A549 (cell line): ENCODE data around the gene TMEM107. TPM values are rescaled to one million over a fixed set of nuclear protein-coding genes. Genes with fewer than 3 reads are reported as not detected.

ENCODE experiments used
- ATAC-seq, 2 experiments: fragments of 200-7000 bp in 1 of 2; fragments of >200 bp in 1 of 2; cut with Nextera tagmentation in 1 of 2; cut with Tn5 transposase in 1 of 2; 3 replicates each; pipeline versions ENCODE4 v1.8.0 to v1.9.1; 2018 to 2020; ENCODE audit warnings: mild to moderate bottlenecking in 1 of 2, moderate library complexity in 1 of 2
- CTCF ChIA-PET: fragments of 300-600 bp; sonication (Branson Sonifier 250); formaldehyde crosslinking; extraction: SDS; loops from one replicate; lab custom pipeline; 2021; ENCODE audit warnings: antibody characterized with exemption, inconsistent platforms; lab: Yijun Ruan, JAX
- POLR2A ChIA-PET: fragments of 350-600 bp; formaldehyde crosslinking; extraction: SDS; loops from one replicate; lab custom pipeline; 2021; ENCODE audit warnings: antibody characterized with exemption, inconsistent platforms; lab: Yijun Ruan, JAX
- DNase-seq, 2 experiments: peaks; one replicate each; pipeline versions ENCODE4 v3.0.0 to v3.0.0-alpha.2; 2011 to 2016; ENCODE audit warnings: low read depth in 1 of 2, low spot score in 1 of 2
- FAIRE-seq: peaks from 2 replicates; lab custom pipeline; 2011; peaks lifted over from hg19 to GRCh38; lab: Jason Lieb, UNC
- H3K27ac ChIP-seq, 2 experiments: fragments of >200 bp; sonication (Bioruptor Twin); formaldehyde crosslinking; 3 replicates each; pipeline ENCODE4 v1.5.1; 2016 to 2017
- H3K4me1 ChIP-seq: fragments of >200 bp; sonication (Bioruptor Twin); formaldehyde crosslinking; 3 replicates; pipeline ENCODE4 v1.6.1; 2016
- H3K4me2 ChIP-seq: fragments of >200 bp; sonication (Bioruptor Twin); formaldehyde crosslinking; 3 replicates; pipeline ENCODE4 v1.6.1; 2016
- H3K4me3 ChIP-seq: fragments of >200 bp; sonication (Bioruptor Twin); formaldehyde crosslinking; 3 replicates; pipeline ENCODE4 v1.5.1; 2016
- H3K9me3 ChIP-seq: fragments of >200 bp; sonication (Bioruptor Twin); formaldehyde crosslinking; 3 replicates; pipeline ENCODE4 v1.6.1; 2016
- CBX2 ChIP-seq: fragments of 200-600 bp; sonication (generic); IDR thresholded peaks from 2 replicates; pipeline ENCODE4 v1.6.1; 2016; ENCODE audit warnings: low read depth, mild to moderate bottlenecking, borderline replicate concordance
- FOSB ChIP-seq: fragments of 250-450 bp; sonication (Bioruptor Pico); IDR thresholded peaks from 2 replicates; pipeline ENCODE4 v1.5.0; 2020; ENCODE audit warnings: mild to moderate bottlenecking, moderate library complexity
- HOXA7 ChIP-seq: fragments of 250-450 bp; sonication (Bioruptor Pico); IDR thresholded peaks from 2 replicates; pipeline ENCODE4 v1.5.0; 2020; ENCODE audit warnings: mild to moderate bottlenecking, moderate library complexity
- TP53 ChIP-seq: fragments of 250-450 bp; sonication (Bioruptor Pico); IDR thresholded peaks from 2 replicates; pipeline ENCODE4 v1.5.0; 2021; ENCODE audit warnings: mild to moderate bottlenecking, moderate library complexity
- ZC3H11A ChIP-seq: fragments of 450-650 bp; IDR thresholded peaks from 2 replicates; pipeline ENCODE4 v1.6.1; 2014; ENCODE audit warnings: antibody characterized with exemption, mild to moderate bottlenecking
- ZNF302 ChIP-seq: fragments of 250-450 bp; sonication (Bioruptor Pico); IDR thresholded peaks from 2 replicates; pipeline ENCODE4 v1.9.0; 2021; ENCODE audit warnings: inconsistent platforms, mild to moderate bottlenecking, moderate library complexity
- ZSCAN20 ChIP-seq: fragments of 250-450 bp; sonication (Bioruptor Pico); IDR thresholded peaks from 2 replicates; pipeline ENCODE4 v1.8.0; 2022; ENCODE audit warnings: mild to moderate bottlenecking, moderate library complexity
- WGBS: methylation state at CpG from one replicate; pipeline ENCODE4 v1.1.6; 2017; ENCODE audit errors: missing lambda C conversion rate; 5-methylcytosine and 5-hydroxymethylcytosine counted together
- polyA plus RNA-seq, 4 experiments: library from polyadenylated mRNA; depleted of rRNA in 3 of 4; stranded (reverse); fragments of >200 nt; fragmentation: RNase III in 1 of 4; extraction: RNeasy Plus Mini Kit Qiagen cat#74134 plus additional on column Dnase treatment in 1 of 4; gene quantifications; 2 replicates in 3 of 4; 3 replicates in 1 of 4; pipeline ENCODE4 v1.2.3, GENCODE V29; 2011 to 2017
- TF ChIP-seq, protein P1 (sequence below): fragments of 200-600 bp; sonication (generic); IDR thresholded peaks from 2 replicates; pipeline ENCODE4 v1.6.1; 2016; ENCODE audit warnings: antibody characterized with exemption, mild to moderate bottlenecking, moderate library complexity
- TF ChIP-seq, protein P2 (sequence below): fragments of 250-450 bp; sonication (Bioruptor Pico); IDR thresholded peaks from 2 replicates; pipeline ENCODE4 v1.5.0; 2021; ENCODE audit warnings: mild to moderate bottlenecking, moderate library complexity, borderline replicate concordance

TMEM107 gene
- polyA plus RNA-seq, 2 of the 4 experiments (the other 2 are of a cell fraction) = 17.0 to 22.8 TPM

DNA sequence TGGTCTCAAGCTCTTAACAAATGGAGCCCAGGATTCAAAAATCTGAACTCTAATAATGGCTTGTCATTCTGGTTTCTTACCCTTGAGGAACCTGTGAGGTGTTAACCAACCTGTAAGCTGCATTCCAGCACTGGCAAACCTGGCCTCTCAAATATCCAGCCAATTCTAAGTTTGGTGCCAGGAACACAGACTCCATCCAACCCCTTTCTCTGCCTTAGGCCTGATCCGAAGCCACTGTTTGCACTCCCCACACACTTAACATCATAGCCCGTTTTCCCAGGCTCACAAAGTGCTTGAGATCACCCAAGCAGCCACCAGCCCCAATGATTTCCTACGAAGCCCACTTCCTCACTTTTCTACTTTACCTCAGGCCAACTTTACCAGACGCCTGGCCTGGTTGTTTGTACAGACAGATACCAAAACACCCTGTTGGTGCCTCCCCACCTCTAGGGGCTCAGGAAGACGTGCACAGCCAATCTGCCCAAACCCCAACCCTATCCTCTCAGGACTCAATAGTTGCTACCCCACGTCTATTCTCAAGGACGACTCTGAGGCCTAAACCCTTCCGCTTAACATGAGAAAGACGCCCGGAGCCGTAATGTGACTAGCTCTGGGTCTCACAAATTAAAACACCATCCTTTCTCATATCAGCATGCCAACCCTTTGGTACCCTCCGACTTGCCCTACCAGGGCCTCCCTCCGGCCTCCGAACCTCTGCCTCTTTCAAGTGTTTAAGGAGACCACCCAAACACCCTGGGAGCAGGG is 20.8 kb downstream of the TMEM107 start:
- ChIA-PET CTCF (interaction anchor here (1.0 to 19.5 kb wide), 10 partner anchors 17 to 140 kb away, joined by 3 to 601 read pairs (median 6); partner anchors contain the start of genes HES7 and SLC25A35), POLR2A (interaction anchor here (0.6 to 2.4 kb wide), 11 partner anchors 16 to 794 kb away, joined by 3 to 43 read pairs (median 6); partner anchors contain the start of genes BORCS6, CTC1 and TMEM107)
- Histone ChIP-seq H3K9me3 (no peaks in the 10 kb centered on the region), H3K4me1 (peaks cover 51% of the 10 kb centered on the region), H3K27ac (peak overlapping the region; percentile 89 to 93), H3K4me2 (peak overlapping the region; percentile 78), H3K4me3 (peak overlapping the region; percentile 65)
- ATAC-seq = no peak
- TF ChIP-seq ZSCAN20 (CRISPR knock-in tag) (no peak), TP53 (CRISPR knock-in tag) (peak; percentile 63), FOSB (CRISPR knock-in tag) (peak; percentile 5; the same call in 1 of the 2 replicates), HOXA7 (CRISPR knock-in tag) (peak; percentile 2; the same call in 1 of the 2 replicates)
- TF ChIP-seq, protein P1, sequence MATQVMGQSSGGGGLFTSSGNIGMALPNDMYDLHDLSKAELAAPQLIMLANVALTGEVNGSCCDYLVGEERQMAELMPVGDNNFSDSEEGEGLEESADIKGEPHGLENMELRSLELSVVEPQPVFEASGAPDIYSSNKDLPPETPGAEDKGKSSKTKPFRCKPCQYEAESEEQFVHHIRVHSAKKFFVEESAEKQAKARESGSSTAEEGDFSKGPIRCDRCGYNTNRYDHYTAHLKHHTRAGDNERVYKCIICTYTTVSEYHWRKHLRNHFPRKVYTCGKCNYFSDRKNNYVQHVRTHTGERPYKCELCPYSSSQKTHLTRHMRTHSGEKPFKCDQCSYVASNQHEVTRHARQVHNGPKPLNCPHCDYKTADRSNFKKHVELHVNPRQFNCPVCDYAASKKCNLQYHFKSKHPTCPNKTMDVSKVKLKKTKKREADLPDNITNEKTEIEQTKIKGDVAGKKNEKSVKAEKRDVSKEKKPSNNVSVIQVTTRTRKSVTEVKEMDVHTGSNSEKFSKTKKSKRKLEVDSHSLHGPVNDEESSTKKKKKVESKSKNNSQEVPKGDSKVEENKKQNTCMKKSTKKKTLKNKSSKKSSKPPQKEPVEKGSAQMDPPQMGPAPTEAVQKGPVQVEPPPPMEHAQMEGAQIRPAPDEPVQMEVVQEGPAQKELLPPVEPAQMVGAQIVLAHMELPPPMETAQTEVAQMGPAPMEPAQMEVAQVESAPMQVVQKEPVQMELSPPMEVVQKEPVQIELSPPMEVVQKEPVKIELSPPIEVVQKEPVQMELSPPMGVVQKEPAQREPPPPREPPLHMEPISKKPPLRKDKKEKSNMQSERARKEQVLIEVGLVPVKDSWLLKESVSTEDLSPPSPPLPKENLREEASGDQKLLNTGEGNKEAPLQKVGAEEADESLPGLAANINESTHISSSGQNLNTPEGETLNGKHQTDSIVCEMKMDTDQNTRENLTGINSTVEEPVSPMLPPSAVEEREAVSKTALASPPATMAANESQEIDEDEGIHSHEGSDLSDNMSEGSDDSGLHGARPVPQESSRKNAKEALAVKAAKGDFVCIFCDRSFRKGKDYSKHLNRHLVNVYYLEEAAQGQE = no peak
- DNase-seq = no peak
- no peak for FAIRE-seq
- 66% methylated on average over 14 of the region's 14 CpGs for WGBS

DNA sequence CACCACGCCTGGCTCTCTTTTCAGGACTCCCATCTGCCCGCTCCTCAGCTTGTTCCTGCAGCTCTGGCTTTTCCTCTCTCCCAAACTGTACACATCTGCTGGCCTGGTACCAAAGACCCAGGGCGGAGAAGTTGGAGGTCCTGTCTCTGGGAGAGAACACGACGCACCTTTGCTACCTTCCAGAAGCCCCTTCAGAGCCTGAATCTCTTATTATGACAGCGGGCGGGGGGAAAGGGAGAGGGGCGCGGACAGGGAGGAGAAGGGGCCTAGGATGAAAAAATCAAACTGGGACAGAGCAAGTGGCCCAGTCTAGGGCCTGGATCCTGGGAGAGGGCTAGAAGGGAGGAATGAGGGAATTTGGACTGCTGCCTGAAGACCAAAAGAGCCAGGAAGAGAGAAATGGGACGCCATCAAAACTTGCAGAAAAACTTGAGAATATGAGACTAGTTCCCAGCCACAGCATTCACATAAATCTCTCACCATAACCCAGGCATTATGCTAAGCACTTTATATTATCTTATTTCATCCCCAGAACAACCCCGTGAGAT is 21.5 kb downstream of the TMEM107 start:
- Histone ChIP-seq H3K4me1 (peaks cover 50% of the 10 kb centered on the region), H3K27ac (peak overlapping the region; percentile 89 to 93), H3K4me3 (peak overlapping the region; percentile 65; the same call in 2 of the 3 replicates), H3K4me2 (peak overlapping the region; percentile 78), H3K9me3 (no peaks in the 10 kb centered on the region)
- ChIA-PET POLR2A (interaction anchor here (0.5 to 1.9 kb wide), 6 partner anchors 15 to 671 kb away, joined by 3 to 26 read pairs (median 4); partner anchors contain the start of gene CTC1), CTCF (interaction anchor here (1.0 to 19.5 kb wide), 9 partner anchors 16 to 146 kb away, joined by 3 to 601 read pairs (median 5); no protein-coding TSS in a partner anchor)
- DNase-seq (no peak), ATAC-seq (no peak), FAIRE-seq (peak; percentile 7)
- WGBS = 69% methylated on average over 11 of the region's 11 CpGs
- TF ChIP-seq CBX2 (no peak), ZC3H11A (no peak), ZNF302 (CRISPR knock-in tag) (no peak)
- TF ChIP-seq, protein P1 = 0 out of 2 replicates have a peak, but pooled peaks have one; percentile 6
- TF ChIP-seq, protein P2, sequence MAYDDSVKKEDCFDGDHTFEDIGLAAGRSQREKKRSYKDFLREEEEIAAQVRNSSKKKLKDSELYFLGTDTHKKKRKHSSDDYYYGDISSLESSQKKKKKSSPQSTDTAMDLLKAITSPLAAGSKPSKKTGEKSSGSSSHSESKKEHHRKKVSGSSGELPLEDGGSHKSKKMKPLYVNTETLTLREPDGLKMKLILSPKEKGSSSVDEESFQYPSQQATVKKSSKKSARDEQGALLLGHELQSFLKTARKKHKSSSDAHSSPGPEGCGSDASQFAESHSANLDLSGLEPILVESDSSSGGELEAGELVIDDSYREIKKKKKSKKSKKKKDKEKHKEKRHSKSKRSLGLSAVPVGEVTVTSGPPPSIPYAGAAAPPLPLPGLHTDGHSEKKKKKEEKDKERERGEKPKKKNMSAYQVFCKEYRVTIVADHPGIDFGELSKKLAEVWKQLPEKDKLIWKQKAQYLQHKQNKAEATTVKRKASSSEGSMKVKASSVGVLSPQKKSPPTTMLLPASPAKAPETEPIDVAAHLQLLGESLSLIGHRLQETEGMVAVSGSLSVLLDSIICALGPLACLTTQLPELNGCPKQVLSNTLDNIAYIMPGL = 0 out of 2 replicates have a peak, but pooled peaks have one; percentile 33
